ENCODE results near the gene VGLL4. TPM values are rescaled to one million over a fixed set of nuclear protein-coding genes. Genes with fewer than 3 reads are reported as not detected.

The VGLL4 gene
- total RNA-seq (2012; rRNA removed) (26.2 and 34.2 TPM in 2 replicates), polyA plus RNA-seq (2012; rRNA removed) (35.4 and 45.8 TPM in 2 replicates), Bru-seq, nascent RNA (percentile 95 among the genes with signal in this experiment), BruChase-seq, experiment 1, labeled RNA remaining after a 6-hour chase (percentile 90 among the genes with signal in this experiment), BruChase-seq, experiment 2, labeled RNA remaining after a 2-hour chase (percentile 90 among the genes with signal in this experiment)
- polyA plus RNA-seq (2012; cell fraction: cytosol; rRNA removed): 36.0 and 50.5 TPM in 2 replicates
- polyA plus RNA-seq (2012; cell fraction: nucleus; rRNA removed; ENCODE audit: low replicate concordance): 72.1 and 93.1 TPM in 2 replicates
- long read RNA-seq, partial matches to known transcripts: 6 of 32 reads
- long read RNA-seq, other reads (novel, unspliced or antisense): 21 of 32 reads

GRCh38 chr3:11643605-11644087, at the start of gene VGLL4:
VGLL4 (minus strand) TSS chr3:11643915; CDS start chr3:11643518, 397 bp downstream.
- H4K8ac ChIP-seq (ENCODE audit: low read depth in 2 of 2, low read length in 2 of 2): peak within 1 kb of the TSS; percentile 67 to 94
- CTCF ChIA-PET: interaction anchor here (0.9 kb wide), 1 partner anchor 301 kb away, joined by 4 read pairs; no protein-coding TSS in a partner anchor
- H3K36me3 ChIP-seq (ENCODE audit: control insufficient read depth, insufficient read depth, low read length): peaks cover 10% of the 10 kb centered on the region
- H3K9me1 ChIP-seq (ENCODE audit: insufficient read depth, low read length): peaks cover 12% of the 10 kb centered on the region
- H3K27me3 ChIP-seq (ENCODE audit: control insufficient read depth, insufficient read depth, low read length): no peaks in the 10 kb centered on the region
- peak; percentile 82 for ATAC-seq (ENCODE audit: low read depth)
- peak within 1 kb of the TSS; percentile 92 for H3K4me2 ChIP-seq (ENCODE audit: low read depth, low read length)
- H3K79me1 ChIP-seq (ENCODE audit: low read depth in 1 of 2, low read length in 2 of 2): peaks cover 12 to 29% of the 10 kb centered on the region in 2 experiments
- peak within 1 kb of the TSS; percentile 66; the same call in 2 of the 3 replicates for H2BK15ac ChIP-seq (ENCODE audit: low read depth, low read length)
- peak within 1 kb of the TSS; percentile 95 for H4K91ac ChIP-seq (ENCODE audit: insufficient read depth, low read depth, low read length)
- peak within 1 kb of the TSS; percentile 100 for H3K27ac ChIP-seq (ENCODE audit: insufficient read depth, low read length)
- no peaks in the 10 kb centered on the region for H3K9me3 ChIP-seq (ENCODE audit: control insufficient read depth, insufficient read depth, low read length)
- peak within 1 kb of the TSS; percentile 96 for H3K56ac ChIP-seq (ENCODE audit: extremely low read depth, insufficient read depth, low read length)
- peak within 1 kb of the TSS; percentile 97 for H2BK5ac ChIP-seq (ENCODE audit: low read depth, low read length, poor library complexity, severe bottlenecking)
- H2AFZ ChIP-seq (replicated peaks; ENCODE audit: low read length, poor library complexity): peak within 1 kb of the TSS; percentile 88
- peak within 1 kb of the TSS; percentile 90 for H3K4me3 ChIP-seq (ENCODE audit: insufficient read depth, low read depth, low read length)
- H2AK5ac ChIP-seq (ENCODE audit: low read depth, low read length): peak within 1 kb of the TSS; percentile 93
- H2AK9ac ChIP-seq (replicated peaks; ENCODE audit: low read depth, low read length, poor library complexity): peak within 1 kb of the TSS; percentile 95
- H3K9ac ChIP-seq (ENCODE audit: low read depth, low read length): peak within 1 kb of the TSS; percentile 99
- peak within 1 kb of the TSS; percentile 97 for H3K4ac ChIP-seq (ENCODE audit: low read depth, low read length)
- 0% methylated on average over 4 of the region's 24 CpGs; no CpG with 5 or more reads in 1 of the 2 experiments for WGBS, 2 experiments (ENCODE audit: extremely low coverage in 2 of 2, insufficient read length in 1 of 2)
- peak within 1 kb of the TSS; percentile 96 for H3K23ac ChIP-seq (ENCODE audit: low read depth, low read length)
- dilution Hi-C loops (cut with HindIII; ENCODE audit: low sequenced_read_pairs, unreplicated experiment): no loop called here
- POLR2A ChIA-PET (ENCODE audit: unreplicated experiment): no interaction called here
- TSS peak; percentile 60 for BruUV-seq (replicated peaks)
- H3K18ac ChIP-seq (ENCODE audit: low read depth, low read length): peak within 1 kb of the TSS; percentile 97
- H3K14ac ChIP-seq (replicated peaks; ENCODE audit: low read depth, low read length): peak within 1 kb of the TSS; percentile 98
- DNase-seq: peak; percentile 94
- peak; percentile 52 for TF ChIP-seq RAD21 (IDR thresholded peaks at IDR 0.05; ENCODE audit: low read length)
- peak; percentile 54; the same call in 1 of the 2 replicates for TF ChIP-seq MAZ (IDR thresholded peaks at IDR 0.05; ENCODE audit: borderline replicate concordance, low read depth, low read length)
- TF ChIP-seq RFX5 (IDR thresholded peaks at IDR 0.05; ENCODE audit: low read depth, low read length): no peak
- peak; percentile 93 for TF ChIP-seq POLR2A (IDR thresholded peaks at IDR 0.05; ENCODE audit: low read depth, low read length)
- TF ChIP-seq CTCF (conservative IDR thresholded peaks at IDR 0.05; ENCODE audit: low read depth, low read length): peak; percentile 23
- TF ChIP-seq MXI1 (IDR thresholded peaks at IDR 0.05; ENCODE audit: borderline replicate concordance, low read depth, low read length): peak; percentile 95
- H3K4me1 ChIP-seq (ENCODE audit: control insufficient read depth, insufficient read depth, low read length): peaks cover 16% of the 10 kb centered on the region
- H4K20me1 ChIP-seq (ENCODE audit: insufficient read depth, low read length): peaks cover 15% of the 10 kb centered on the region
- peak within 1 kb of the TSS; percentile 86 for H4K5ac ChIP-seq (ENCODE audit: low read depth, low read length)
- H2BK20ac ChIP-seq (ENCODE audit: low read depth, low read length): peak within 1 kb of the TSS; percentile 55
- intact Hi-C loops (cut with micrococcal nuclease): loop anchor here (1.0 to 2.0 kb wide), 7 partner anchors 43 to 265 kb away; no protein-coding TSS in a partner anchor
- peak within 1 kb of the TSS; percentile 84 for H2BK120ac ChIP-seq (ENCODE audit: low read depth, low read length)
- in situ Hi-C loops (cut with MboI; ENCODE audit: low sequenced_read_pairs): loop anchor here (10.0 kb wide), 1 partner anchor 79 kb away; no protein-coding TSS in a partner anchor

All from IMR-90 (cell line).